GM23338 (cell line): ENCODE data around the gene WNT7A. TPM values are rescaled to one million over a fixed set of nuclear protein-coding genes. Genes with fewer than 3 reads are reported as not detected.

Experiments used
- ATAC-seq: fragments of 200-7000 bp; cut with Tn5 transposase; 3 replicates; pipeline ENCODE4 v1.9.1; 2020
- DNase-seq: peaks from one replicate; pipeline ENCODE4 v3.0.0-alpha.2; 2015; ENCODE audit warnings: low spot score
- H2AFZ ChIP-seq: fragments of 200-600 bp; sonication (generic); 2 replicates; pipeline ENCODE4 v1.8.0; 2016; ENCODE audit warnings: antibody characterized with exemption, mild to moderate bottlenecking, moderate library complexity
- H3F3A ChIP-seq: fragments of 200-600 bp; sonication (generic); replicated peaks from 2 replicates; pipeline ENCODE4 v1.8.0; 2017; ENCODE audit warnings: antibody characterized with exemption, mixed run types, low read depth
- H3K27ac ChIP-seq: fragments of 200-600 bp; sonication (generic); 2 replicates; pipeline ENCODE4 v1.6.1; 2016; ENCODE audit warnings: low read depth
- H3K27me3 ChIP-seq: fragments of 200-600 bp; sonication (generic); 2 replicates; pipeline ENCODE4 v1.8.0; 2016; ENCODE audit warnings: mild to moderate bottlenecking, mixed run types, moderate library complexity; ENCODE audit not compliant: insufficient read depth
- H3K36me3 ChIP-seq: fragments of 200-600 bp; sonication (generic); 2 replicates; pipeline ENCODE4 v1.8.0; 2016; ENCODE audit warnings: mild to moderate bottlenecking; ENCODE audit not compliant: insufficient read depth
- H3K4me1 ChIP-seq: fragments of 200-600 bp; sonication (generic); 2 replicates; pipeline ENCODE4 v1.8.0; 2016; ENCODE audit warnings: mild to moderate bottlenecking, moderate library complexity; ENCODE audit not compliant: insufficient read depth
- H3K4me2 ChIP-seq: fragments of 200-600 bp; sonication (generic); 2 replicates; pipeline ENCODE4 v1.7.1; 2017; ENCODE audit warnings: mixed run types
- H3K4me3 ChIP-seq: fragments of 200-600 bp; sonication (generic); 2 replicates; pipeline ENCODE4 v1.6.1; 2016; ENCODE audit warnings: mixed run types
- H3K79me2 ChIP-seq: fragments of 200-600 bp; sonication (generic); replicated peaks from 2 replicates; pipeline ENCODE4 v1.8.0; 2017; ENCODE audit warnings: mild to moderate bottlenecking; ENCODE audit not compliant: insufficient read depth
- H3K9me2 ChIP-seq: fragments of 200-600 bp; sonication (generic); 2 replicates; pipeline ENCODE4 v1.8.0; 2017; ENCODE audit not compliant: insufficient read depth
- H4K20me1 ChIP-seq: fragments of 200-600 bp; sonication (generic); replicated peaks from 2 replicates; pipeline ENCODE4 v1.8.0; 2017; ENCODE audit warnings: mild to moderate bottlenecking; ENCODE audit not compliant: insufficient read depth
- H3K27ac Mint-ChIP-seq: 2 replicates; pipeline ENCODE4 v1.8.0; 2020; ENCODE audit warnings: inconsistent platforms, mild to moderate bottlenecking, moderate library complexity, mixed read lengths
- H3K27me3 Mint-ChIP-seq: 3 replicates; pipeline ENCODE4 v1.8.0; 2022; ENCODE audit warnings: low read depth, mild to moderate bottlenecking, moderate library complexity, mixed read lengths, inconsistent platforms; ENCODE audit not compliant: insufficient read depth, poor library complexity
- H3K36me3 Mint-ChIP-seq: 3 replicates; pipeline ENCODE4 v1.8.0; 2021; ENCODE audit warnings: low read depth, mild to moderate bottlenecking, inconsistent platforms, moderate library complexity, mixed read lengths
- H3K4me1 Mint-ChIP-seq: 3 replicates; pipeline ENCODE4 v1.8.0; 2020; ENCODE audit warnings: mild to moderate bottlenecking, inconsistent platforms, mixed read lengths
- H3K4me3 Mint-ChIP-seq: 3 replicates; pipeline ENCODE4 v1.8.0; 2021; ENCODE audit warnings: moderate library complexity, mild to moderate bottlenecking, inconsistent platforms, mixed read lengths
- H3K9me3 Mint-ChIP-seq: 3 replicates; pipeline ENCODE4 v1.8.0; 2020; ENCODE audit warnings: moderate library complexity, mild to moderate bottlenecking, inconsistent platforms, mixed read lengths
- CREB1 ChIP-seq: fragments of 250-450 bp; sonication (Bioruptor Pico); IDR thresholded peaks from 2 replicates; pipeline ENCODE4 v1.5.0; 2020; ENCODE audit warnings: low read depth, mild to moderate bottlenecking, moderate library complexity
- EZH2 ChIP-seq: fragments of 200-600 bp; sonication (generic); IDR thresholded peaks from one replicate; pipeline ENCODE4 v1.8.0; 2017; ENCODE audit warnings: antibody characterized with exemption, mild to moderate bottlenecking, low read depth; ENCODE audit not compliant: unreplicated experiment
- EZH2phosphoT487 ChIP-seq: fragments of 200-600 bp; sonication (generic); IDR thresholded peaks from one replicate; pipeline ENCODE4 v1.8.1; 2018; ENCODE audit warnings: antibody characterized with exemption; ENCODE audit not compliant: unreplicated experiment
- JUNB ChIP-seq: IDR thresholded peaks from one replicate; pipeline ENCODE4 v1.6.1; 2016; ENCODE audit warnings: antibody characterized with exemption; ENCODE audit not compliant: unreplicated experiment
- NANOG ChIP-seq: IDR thresholded peaks from 2 replicates; pipeline ENCODE4 v1.6.1; 2016; ENCODE audit warnings: antibody characterized with exemption, borderline replicate concordance
- POLR2AphosphoS5 ChIP-seq: IDR thresholded peaks from 2 replicates; pipeline ENCODE4 v1.6.1; 2016; ENCODE audit warnings: antibody characterized with exemption, low read depth
- STAT1 ChIP-seq: IDR thresholded peaks from one replicate; pipeline ENCODE4 v1.6.1; 2016; ENCODE audit warnings: antibody characterized with exemption; ENCODE audit not compliant: unreplicated experiment
- ZNF114 ChIP-seq: fragments of 250-450 bp; sonication (Bioruptor Pico); IDR thresholded peaks from 2 replicates; pipeline ENCODE4 v1.5.0; 2020; ENCODE audit warnings: mild to moderate bottlenecking, moderate library complexity
- ZNF331 ChIP-seq: fragments of 250-450 bp; sonication (Bioruptor Pico); IDR thresholded peaks from 2 replicates; pipeline ENCODE4 v1.5.0; 2020; ENCODE audit warnings: low read depth, mild to moderate bottlenecking, moderate library complexity
- polyA plus RNA-seq: library from polyadenylated mRNA; unstranded; fragments of >200 nt; fragmentation: Nextera tagmentation; extraction: Ambion mirVana; gene quantifications from 2 replicates; pipeline ENCODE4 v1.2.1, GENCODE V29; 2016
- total RNA-seq: library from RNA; depleted of rRNA; stranded (reverse); fragments of >200 nt; shearing (Covaris generic); gene quantifications from 2 replicates; pipeline ENCODE4 v1.2.3, GENCODE V29; 2014
- TF ChIP-seq, protein P1 (sequence below): IDR thresholded peaks from 2 replicates; pipeline ENCODE4 v1.6.1; 2016; ENCODE audit warnings: antibody characterized with exemption
- TF ChIP-seq, protein P2 (sequence below): IDR thresholded peaks from one replicate; pipeline ENCODE4 v1.6.1; 2018; ENCODE audit warnings: antibody characterized with exemption; ENCODE audit not compliant: unreplicated experiment
- TF ChIP-seq, protein P3 (sequence below): fragments of 250-450 bp; sonication (Bioruptor Pico); IDR thresholded peaks from 2 replicates; pipeline ENCODE4 v1.5.0; 2020; ENCODE audit warnings: mild to moderate bottlenecking, moderate library complexity
- TF ChIP-seq, protein P4 (sequence below), 2 experiments: fragments of 200-600 bp in 1 of 2; sonication (generic) in 1 of 2; conservative IDR thresholded peaks; 2 replicates each; pipeline versions ENCODE4 v1.5.1 to v1.6.1; 2016 to 2017; ENCODE audit warnings: antibody characterized with exemption in 2 of 2, low read depth in 2 of 2, mild to moderate bottlenecking in 2 of 2, moderate library complexity in 1 of 2

Gene WNT7A
- total and polyA plus RNA-seq, 2 experiments from 2014 or later: not detected

DNA sequence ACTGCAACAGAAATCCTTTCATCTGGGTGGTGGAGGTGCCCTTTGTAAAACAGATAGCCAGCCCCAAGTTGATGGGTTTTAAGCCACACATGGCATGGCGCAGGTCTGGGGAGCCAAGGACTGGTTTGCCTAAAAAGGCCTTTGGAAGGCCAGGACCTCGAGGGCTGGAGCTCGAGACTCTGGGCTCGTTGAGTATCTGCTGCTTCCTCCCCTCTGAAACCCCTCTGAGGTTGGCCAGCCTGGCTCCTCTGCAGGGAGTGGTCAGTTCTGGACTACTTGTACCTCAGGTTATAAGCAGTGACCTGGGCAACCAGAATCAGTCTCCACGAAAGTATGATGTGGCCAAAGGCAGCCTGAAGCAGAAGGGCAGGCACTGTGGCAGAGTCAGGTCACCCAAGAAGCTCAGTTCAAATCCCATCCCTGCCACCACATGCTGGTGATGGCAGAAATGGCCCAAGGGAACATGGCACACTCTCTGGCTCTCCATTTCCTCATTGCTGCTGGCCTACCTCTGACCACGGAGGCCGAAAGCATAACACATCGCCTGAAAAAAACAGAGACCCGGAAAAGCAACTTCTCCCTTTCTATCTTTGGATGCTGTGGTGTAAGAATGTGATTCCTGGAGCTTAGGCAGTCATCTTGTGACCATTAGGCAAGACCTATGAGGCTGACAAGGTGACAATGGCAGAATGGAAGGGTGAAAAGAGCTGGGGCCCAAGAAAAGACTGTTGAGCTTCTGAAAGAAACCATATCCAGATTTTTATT is 51.2 kb downstream of the WNT7A start:
- Histone ChIP-seq H3K9me2 (no peaks in the 10 kb centered on the region), H3K4me3 (no peak overlapping the region), H3K27me3 (no peaks in the 10 kb centered on the region), H3K27ac (no peak overlapping the region), H3F3A (no peaks in the 10 kb centered on the region), H3K4me1 (no peaks in the 10 kb centered on the region), H3K4me2 (no peak overlapping the region), H3K79me2 (no peaks in the 10 kb centered on the region), H2AFZ (no peak overlapping the region), H3K36me3 (no peaks in the 10 kb centered on the region), H4K20me1 (no peaks in the 10 kb centered on the region)
- TF ChIP-seq EZH2phosphoT487: no peak
- TF ChIP-seq, protein P1, sequence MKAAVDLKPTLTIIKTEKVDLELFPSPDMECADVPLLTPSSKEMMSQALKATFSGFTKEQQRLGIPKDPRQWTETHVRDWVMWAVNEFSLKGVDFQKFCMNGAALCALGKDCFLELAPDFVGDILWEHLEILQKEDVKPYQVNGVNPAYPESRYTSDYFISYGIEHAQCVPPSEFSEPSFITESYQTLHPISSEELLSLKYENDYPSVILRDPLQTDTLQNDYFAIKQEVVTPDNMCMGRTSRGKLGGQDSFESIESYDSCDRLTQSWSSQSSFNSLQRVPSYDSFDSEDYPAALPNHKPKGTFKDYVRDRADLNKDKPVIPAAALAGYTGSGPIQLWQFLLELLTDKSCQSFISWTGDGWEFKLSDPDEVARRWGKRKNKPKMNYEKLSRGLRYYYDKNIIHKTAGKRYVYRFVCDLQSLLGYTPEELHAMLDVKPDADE: no peak
- TF ChIP-seq ZNF114 (CRISPR knock-in tag): no peak
- TF ChIP-seq, protein P2, sequence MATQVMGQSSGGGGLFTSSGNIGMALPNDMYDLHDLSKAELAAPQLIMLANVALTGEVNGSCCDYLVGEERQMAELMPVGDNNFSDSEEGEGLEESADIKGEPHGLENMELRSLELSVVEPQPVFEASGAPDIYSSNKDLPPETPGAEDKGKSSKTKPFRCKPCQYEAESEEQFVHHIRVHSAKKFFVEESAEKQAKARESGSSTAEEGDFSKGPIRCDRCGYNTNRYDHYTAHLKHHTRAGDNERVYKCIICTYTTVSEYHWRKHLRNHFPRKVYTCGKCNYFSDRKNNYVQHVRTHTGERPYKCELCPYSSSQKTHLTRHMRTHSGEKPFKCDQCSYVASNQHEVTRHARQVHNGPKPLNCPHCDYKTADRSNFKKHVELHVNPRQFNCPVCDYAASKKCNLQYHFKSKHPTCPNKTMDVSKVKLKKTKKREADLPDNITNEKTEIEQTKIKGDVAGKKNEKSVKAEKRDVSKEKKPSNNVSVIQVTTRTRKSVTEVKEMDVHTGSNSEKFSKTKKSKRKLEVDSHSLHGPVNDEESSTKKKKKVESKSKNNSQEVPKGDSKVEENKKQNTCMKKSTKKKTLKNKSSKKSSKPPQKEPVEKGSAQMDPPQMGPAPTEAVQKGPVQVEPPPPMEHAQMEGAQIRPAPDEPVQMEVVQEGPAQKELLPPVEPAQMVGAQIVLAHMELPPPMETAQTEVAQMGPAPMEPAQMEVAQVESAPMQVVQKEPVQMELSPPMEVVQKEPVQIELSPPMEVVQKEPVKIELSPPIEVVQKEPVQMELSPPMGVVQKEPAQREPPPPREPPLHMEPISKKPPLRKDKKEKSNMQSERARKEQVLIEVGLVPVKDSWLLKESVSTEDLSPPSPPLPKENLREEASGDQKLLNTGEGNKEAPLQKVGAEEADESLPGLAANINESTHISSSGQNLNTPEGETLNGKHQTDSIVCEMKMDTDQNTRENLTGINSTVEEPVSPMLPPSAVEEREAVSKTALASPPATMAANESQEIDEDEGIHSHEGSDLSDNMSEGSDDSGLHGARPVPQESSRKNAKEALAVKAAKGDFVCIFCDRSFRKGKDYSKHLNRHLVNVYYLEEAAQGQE: no peak
- TF ChIP-seq, protein P3, sequence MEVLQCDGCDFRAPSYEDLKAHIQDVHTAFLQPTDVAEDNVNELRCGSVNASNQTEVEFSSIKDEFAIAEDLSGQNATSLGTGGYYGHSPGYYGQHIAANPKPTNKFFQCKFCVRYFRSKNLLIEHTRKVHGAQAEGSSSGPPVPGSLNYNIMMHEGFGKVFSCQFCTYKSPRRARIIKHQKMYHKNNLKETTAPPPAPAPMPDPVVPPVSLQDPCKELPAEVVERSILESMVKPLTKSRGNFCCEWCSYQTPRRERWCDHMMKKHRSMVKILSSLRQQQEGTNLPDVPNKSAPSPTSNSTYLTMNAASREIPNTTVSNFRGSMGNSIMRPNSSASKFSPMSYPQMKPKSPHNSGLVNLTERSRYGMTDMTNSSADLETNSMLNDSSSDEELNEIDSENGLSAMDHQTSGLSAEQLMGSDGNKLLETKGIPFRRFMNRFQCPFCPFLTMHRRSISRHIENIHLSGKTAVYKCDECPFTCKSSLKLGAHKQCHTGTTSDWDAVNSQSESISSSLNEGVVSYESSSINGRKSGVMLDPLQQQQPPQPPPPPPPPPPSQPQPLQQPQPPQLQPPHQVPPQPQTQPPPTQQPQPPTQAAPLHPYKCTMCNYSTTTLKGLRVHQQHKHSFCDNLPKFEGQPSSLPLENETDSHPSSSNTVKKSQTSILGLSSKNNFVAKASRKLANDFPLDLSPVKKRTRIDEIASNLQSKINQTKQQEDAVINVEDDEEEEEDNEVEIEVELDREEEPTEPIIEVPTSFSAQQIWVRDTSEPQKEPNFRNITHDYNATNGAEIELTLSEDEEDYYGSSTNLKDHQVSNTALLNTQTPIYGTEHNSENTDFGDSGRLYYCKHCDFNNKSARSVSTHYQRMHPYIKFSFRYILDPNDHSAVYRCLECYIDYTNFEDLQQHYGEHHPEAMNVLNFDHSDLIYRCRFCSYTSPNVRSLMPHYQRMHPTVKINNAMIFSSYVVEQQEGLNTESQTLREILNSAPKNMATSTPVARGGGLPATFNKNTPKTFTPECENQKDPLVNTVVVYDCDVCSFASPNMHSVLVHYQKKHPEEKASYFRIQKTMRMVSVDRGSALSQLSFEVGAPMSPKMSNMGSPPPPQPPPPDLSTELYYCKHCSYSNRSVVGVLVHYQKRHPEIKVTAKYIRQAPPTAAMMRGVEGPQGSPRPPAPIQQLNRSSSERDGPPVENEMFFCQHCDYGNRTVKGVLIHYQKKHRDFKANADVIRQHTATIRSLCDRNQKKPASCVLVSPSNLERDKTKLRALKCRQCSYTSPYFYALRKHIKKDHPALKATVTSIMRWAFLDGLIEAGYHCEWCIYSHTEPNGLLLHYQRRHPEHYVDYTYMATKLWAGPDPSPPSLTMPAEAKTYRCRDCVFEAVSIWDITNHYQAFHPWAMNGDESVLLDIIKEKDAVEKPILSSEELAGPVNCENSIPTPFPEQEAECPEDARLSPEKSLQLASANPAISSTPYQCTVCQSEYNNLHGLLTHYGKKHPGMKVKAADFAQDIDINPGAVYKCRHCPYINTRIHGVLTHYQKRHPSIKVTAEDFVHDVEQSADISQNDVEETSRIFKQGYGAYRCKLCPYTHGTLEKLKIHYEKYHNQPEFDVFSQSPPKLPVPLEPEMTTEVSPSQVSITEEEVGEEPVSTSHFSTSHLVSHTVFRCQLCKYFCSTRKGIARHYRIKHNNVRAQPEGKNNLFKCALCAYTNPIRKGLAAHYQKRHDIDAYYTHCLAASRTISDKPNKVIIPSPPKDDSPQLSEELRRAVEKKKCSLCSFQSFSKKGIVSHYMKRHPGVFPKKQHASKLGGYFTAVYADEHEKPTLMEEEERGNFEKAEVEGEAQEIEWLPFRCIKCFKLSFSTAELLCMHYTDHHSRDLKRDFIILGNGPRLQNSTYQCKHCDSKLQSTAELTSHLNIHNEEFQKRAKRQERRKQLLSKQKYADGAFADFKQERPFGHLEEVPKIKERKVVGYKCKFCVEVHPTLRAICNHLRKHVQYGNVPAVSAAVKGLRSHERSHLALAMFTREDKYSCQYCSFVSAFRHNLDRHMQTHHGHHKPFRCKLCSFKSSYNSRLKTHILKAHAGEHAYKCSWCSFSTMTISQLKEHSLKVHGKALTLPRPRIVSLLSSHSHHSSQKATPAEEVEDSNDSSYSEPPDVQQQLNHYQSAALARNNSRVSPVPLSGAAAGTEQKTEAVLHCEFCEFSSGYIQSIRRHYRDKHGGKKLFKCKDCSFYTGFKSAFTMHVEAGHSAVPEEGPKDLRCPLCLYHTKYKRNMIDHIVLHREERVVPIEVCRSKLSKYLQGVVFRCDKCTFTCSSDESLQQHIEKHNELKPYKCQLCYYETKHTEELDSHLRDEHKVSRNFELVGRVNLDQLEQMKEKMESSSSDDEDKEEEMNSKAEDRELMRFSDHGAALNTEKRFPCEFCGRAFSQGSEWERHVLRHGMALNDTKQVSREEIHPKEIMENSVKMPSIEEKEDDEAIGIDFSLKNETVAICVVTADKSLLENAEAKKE (CRISPR knock-in tag): no peak
- no peak for TF ChIP-seq CREB1
- no peak for TF ChIP-seq STAT1
- no peak for TF ChIP-seq EZH2
- TF ChIP-seq ZNF331 (CRISPR knock-in tag): no peak
- no peak for TF ChIP-seq NANOG
- TF ChIP-seq, protein P4, sequence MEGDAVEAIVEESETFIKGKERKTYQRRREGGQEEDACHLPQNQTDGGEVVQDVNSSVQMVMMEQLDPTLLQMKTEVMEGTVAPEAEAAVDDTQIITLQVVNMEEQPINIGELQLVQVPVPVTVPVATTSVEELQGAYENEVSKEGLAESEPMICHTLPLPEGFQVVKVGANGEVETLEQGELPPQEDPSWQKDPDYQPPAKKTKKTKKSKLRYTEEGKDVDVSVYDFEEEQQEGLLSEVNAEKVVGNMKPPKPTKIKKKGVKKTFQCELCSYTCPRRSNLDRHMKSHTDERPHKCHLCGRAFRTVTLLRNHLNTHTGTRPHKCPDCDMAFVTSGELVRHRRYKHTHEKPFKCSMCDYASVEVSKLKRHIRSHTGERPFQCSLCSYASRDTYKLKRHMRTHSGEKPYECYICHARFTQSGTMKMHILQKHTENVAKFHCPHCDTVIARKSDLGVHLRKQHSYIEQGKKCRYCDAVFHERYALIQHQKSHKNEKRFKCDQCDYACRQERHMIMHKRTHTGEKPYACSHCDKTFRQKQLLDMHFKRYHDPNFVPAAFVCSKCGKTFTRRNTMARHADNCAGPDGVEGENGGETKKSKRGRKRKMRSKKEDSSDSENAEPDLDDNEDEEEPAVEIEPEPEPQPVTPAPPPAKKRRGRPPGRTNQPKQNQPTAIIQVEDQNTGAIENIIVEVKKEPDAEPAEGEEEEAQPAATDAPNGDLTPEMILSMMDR (conservative IDR thresholded peaks at IDR 0.05; ENCODE audit: low read depth in 2 of 2): no peak
- TF ChIP-seq JUNB: no peak
- no peak for TF ChIP-seq POLR2AphosphoS5
- no peaks in the 10 kb centered on the region; the same call in 2 of the 3 replicates for H3K36me3 Mint-ChIP-seq
- peaks cover 6% of the 10 kb centered on the region; the same call in 2 of the 3 replicates for H3K4me1 Mint-ChIP-seq
- ATAC-seq: no peak
- H3K27ac Mint-ChIP-seq: no peak overlapping the region
- H3K4me3 Mint-ChIP-seq: no peak overlapping the region
- H3K27me3 Mint-ChIP-seq: peaks cover 10% of the 10 kb centered on the region
- no peaks in the 10 kb centered on the region for H3K9me3 Mint-ChIP-seq
- no peak for DNase-seq
